ENCODE results near the gene ADGRF3. TPM values are rescaled to one million over a fixed set of nuclear protein-coding genes. Genes with fewer than 3 reads are reported as not detected.
"Not testable (repeated sequence)": the region's sequence is repeated elsewhere in the genome, so short reads cannot be mapped to it uniquely, and the experiment has no call there.

ADGRF3 gene
- total and polyA plus RNA-seq, 5 experiments from 2014 or later = 0.09 to 1.5 (median 1.2) TPM

- no peak for ATAC-seq
- Mint-ChIP-seq H3K4me3 (no peak overlapping the region), H3K27me3 (no peaks in the 10 kb centered on the region), H3K9me3 (no peaks in the 10 kb centered on the region), H3K36me3 (peaks cover 5 to 43% (median 25%) of the 10 kb centered on the region in 3 donors), H3K27ac (no peak overlapping the region), H3K4me1 (peaks cover 15 to 34% (median 24%) of the 10 kb centered on the region in 4 donors)
- POLR2A ChIA-PET = no interaction called here
- DNase-seq = no peak
Observed at GRCh38 chr2:26364669-26365068, 18.1 kb upstream of the ADGRF3 start.

GRCh38 chr2:26363958-26364357 is 17.4 kb upstream of the ADGRF3 start:
- Mint-ChIP-seq H3K9me3 (no peaks in the 10 kb centered on the region), H3K27ac (no peak overlapping the region), H3K36me3 (peaks cover 0 to 36% (median 18%) of the 10 kb centered on the region in 3 donors), H3K27me3 (no peaks in the 10 kb centered on the region), H3K4me1 (peaks cover 20 to 41% (median 29%) of the 10 kb centered on the region in 4 donors), H3K4me3 (no peak overlapping the region)
- DNase-seq = no peak
- POLR2A ChIA-PET = no interaction called here
- ATAC-seq = no peak

DNA sequence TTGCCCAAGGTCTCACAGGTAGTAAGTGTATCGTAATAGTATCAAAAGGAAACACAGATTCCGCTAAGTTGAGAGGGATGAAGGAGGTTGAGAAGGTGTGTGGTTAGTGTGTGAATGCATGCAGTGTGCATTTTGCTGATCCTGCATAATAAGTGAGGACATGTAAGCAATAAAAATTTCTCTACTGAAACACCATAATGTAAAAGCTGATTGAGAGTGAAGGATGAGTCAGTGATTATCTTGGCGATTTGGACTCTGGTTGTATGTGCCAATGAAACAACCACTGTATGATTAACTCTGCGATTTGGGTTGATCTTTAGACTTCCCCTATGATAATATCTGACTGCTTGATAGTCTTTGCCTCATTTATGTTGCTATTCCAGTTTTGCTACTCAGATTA is 16.7 kb upstream of the ADGRF3 start:
- H3K4me3 Mint-ChIP-seq = no peak overlapping the region
- H3K27ac Mint-ChIP-seq = no peak overlapping the region
- ATAC-seq = no peak
- peaks cover 0 to 30% (median 15%) of the 10 kb centered on the region in 3 donors for H3K36me3 Mint-ChIP-seq
- no peak for DNase-seq
- H3K4me1 Mint-ChIP-seq = peaks cover 24 to 47% (median 32%) of the 10 kb centered on the region in 4 donors
- H3K9me3 Mint-ChIP-seq = no peaks in the 10 kb centered on the region
- no peaks in the 10 kb centered on the region for H3K27me3 Mint-ChIP-seq
- POLR2A ChIA-PET = no interaction called here

- H3K4me3 Mint-ChIP-seq = no peak overlapping the region
- H3K4me1 Mint-ChIP-seq = peaks cover 39 to 78% (median 51%) of the 10 kb centered on the region in 4 donors
- peak overlapping the region in 1 of 10 donors; percentile 53 for H3K27ac Mint-ChIP-seq
- H3K9me3 Mint-ChIP-seq = no peaks in the 10 kb centered on the region
- POLR2A ChIA-PET = no interaction called here
- H3K27me3 Mint-ChIP-seq = no peaks in the 10 kb centered on the region
- peaks cover 0 to 9% (median 3%) of the 10 kb centered on the region in 3 donors for H3K36me3 Mint-ChIP-seq
- no peak for DNase-seq
- no peak for ATAC-seq
Observed at GRCh38 chr2:26359886-26360473, 13.4 kb upstream of the ADGRF3 start.

DNA sequence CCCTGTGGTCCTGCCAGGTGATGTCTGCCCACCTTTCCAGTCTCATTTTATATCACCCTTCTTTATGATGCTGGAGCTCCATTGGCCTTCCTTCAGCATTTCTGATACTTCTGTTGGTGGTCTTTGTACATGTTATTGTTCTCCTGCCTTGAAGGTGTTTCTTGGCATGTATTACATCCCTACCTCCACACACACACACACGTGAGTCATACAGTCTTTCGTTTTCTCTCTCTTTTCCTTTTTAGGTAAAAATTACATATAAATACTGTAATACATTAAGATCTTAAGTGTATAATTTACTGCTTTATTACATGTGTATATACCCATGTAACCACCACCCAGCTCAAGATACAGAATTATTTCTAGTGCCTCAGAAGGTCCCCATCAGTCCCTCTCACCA is 10.2 kb upstream of the ADGRF3 start:
- H3K36me3 Mint-ChIP-seq = peaks cover 0 to 24% (median 7%) of the 10 kb centered on the region in 3 donors

GRCh38 chr2:26356111-26356510 is 9.5 kb upstream of the ADGRF3 start:
- H3K36me3 Mint-ChIP-seq = peaks cover 0 to 22% (median 5%) of the 10 kb centered on the region in 3 donors
- no peak overlapping the region for H3K4me3 Mint-ChIP-seq
- peaks cover 39 to 86% (median 59%) of the 10 kb centered on the region in 4 donors for H3K4me1 Mint-ChIP-seq
- peak overlapping the region in 1 of 10 donors; percentile 57 for H3K27ac Mint-ChIP-seq
- no peaks in the 10 kb centered on the region for H3K27me3 Mint-ChIP-seq
- H3K9me3 Mint-ChIP-seq = no peaks in the 10 kb centered on the region
- DNase-seq (no peak), ATAC-seq (no peak)
- POLR2A ChIA-PET = no interaction called here

More for the DNA sequence above, 10.2 kb upstream of the ADGRF3 start:
- POLR2A ChIA-PET = no interaction called here
- Mint-ChIP-seq H3K27me3 (no peaks in the 10 kb centered on the region), H3K4me1 (peaks cover 36 to 86% (median 57%) of the 10 kb centered on the region in 4 donors), H3K9me3 (no peaks in the 10 kb centered on the region), H3K4me3 (no peak overlapping the region), H3K27ac (no peak overlapping the region)
- ATAC-seq (no peak), DNase-seq (no peak)

GRCh38 chr2:26355038-26355995 is 8.7 kb upstream of the ADGRF3 start:
- H3K27ac Mint-ChIP-seq = peak overlapping the region in 1 of 10 donors; percentile 77
- H3K4me1 Mint-ChIP-seq = peaks cover 37 to 78% (median 60%) of the 10 kb centered on the region in 4 donors
- POLR2A ChIA-PET = no interaction called here
- peaks cover 0 to 22% (median 5%) of the 10 kb centered on the region in 3 donors for H3K36me3 Mint-ChIP-seq
- H3K4me3 Mint-ChIP-seq = peak overlapping the region in 1 of 10 donors; percentile 11
- ATAC-seq (no peak), DNase-seq (no peak)
- no peaks in the 10 kb centered on the region for H3K27me3 Mint-ChIP-seq
- H3K9me3 Mint-ChIP-seq = no peaks in the 10 kb centered on the region

DNA sequence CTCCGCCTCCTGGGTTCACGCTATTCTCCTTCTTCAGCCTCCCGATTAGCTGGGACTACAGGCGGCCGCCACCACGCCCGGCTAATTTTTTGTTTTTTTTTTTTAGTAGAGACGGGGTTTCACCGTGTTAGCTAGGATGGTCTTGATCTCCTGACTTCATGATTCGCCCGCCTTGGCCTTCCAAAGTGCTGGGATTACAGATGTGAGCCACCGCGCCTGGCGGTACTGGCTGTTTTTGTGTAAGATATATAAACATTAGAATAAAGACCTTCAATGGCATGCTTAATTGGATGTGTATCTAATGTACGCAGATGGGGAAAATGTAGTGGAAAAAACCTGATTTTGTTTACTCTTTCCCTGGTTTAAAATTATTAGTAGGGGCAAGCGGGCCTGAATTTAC is 7.9 kb upstream of the ADGRF3 start:
- peak overlapping the region in 1 of 10 donors; percentile 30 for H3K4me3 Mint-ChIP-seq
- not testable (repeated sequence) for DNase-seq, H3K9me3 Mint-ChIP-seq, H3K27ac Mint-ChIP-seq, H3K27me3 Mint-ChIP-seq, ATAC-seq
- POLR2A ChIA-PET = interaction anchor here (0.6 kb wide), 1 partner anchor 49 kb away, joined by 6 read pairs; no protein-coding TSS in a partner anchor
- peaks cover 0 to 22% (median 5%) of the 10 kb centered on the region in 3 donors for H3K36me3 Mint-ChIP-seq
- H3K4me1 Mint-ChIP-seq = peaks cover 32 to 70% (median 59%) of the 10 kb centered on the region in 4 donors

DNA sequence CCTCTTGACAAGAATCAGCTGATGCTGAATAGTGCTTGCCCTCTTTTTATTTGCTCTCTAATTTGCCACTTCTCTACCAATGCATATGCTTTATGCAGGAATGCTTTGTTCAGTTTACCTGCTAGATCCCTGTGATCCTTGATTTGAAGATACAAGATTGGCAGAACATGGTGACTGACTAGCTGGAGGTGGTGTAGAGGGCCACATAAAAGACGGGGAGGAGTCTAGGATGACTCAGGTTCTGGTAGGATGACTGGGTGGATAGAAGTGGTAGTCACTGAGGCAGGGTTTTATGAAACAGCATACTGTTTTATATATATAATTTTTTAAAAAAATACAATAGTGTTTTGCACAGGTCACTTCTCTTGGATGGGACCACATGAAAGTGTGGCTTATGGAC is 6.3 kb upstream of the ADGRF3 start:
- ATAC-seq (peak in 1 of 2 donors; percentile 45), DNase-seq (no peak)
- no peak overlapping the region for H3K27ac Mint-ChIP-seq

DNA sequence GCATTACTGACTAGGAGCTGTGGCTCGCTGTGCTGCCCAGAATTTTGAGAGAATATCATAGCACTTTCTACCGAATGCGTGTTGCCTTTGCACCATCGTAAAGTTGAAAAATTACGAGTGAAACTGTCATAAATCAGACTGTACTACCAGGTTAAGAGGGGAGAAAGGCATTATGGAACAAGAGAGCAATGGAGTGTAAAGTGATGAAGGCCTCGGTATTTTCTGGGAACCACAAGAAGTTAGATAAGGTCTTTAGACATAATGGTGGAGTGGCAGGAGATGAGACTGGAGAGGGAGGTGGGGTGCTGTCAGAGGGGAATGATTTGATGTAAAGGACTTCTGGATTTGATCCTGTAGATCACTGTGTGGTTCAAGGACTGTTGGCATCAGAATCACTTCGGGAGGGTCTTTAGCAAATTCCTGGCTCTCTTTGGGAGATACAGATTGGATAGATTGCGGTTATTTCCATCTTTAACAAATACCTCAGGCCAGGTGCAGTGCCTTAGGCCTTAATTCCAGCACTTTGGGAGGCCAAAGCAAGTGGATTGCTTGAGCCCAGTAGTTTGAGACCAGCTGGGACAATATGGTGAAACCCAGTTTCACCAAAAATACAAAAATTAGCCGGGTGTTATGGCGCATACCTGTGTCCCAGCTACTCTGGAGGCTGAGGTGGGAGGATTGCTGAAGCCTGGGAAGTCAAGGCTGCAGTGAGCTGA is 4.9 kb upstream of the ADGRF3 start:
- POLR2A ChIA-PET = no interaction called here
- no peaks in the 10 kb centered on the region for H3K27me3 Mint-ChIP-seq
- peak overlapping the region in 2 of 10 donors; percentile 22 to 65 for H3K27ac Mint-ChIP-seq
- no peak for ATAC-seq
- H3K4me3 Mint-ChIP-seq = peak overlapping the region in 1 of 10 donors; percentile 39
- no peaks in the 10 kb centered on the region for H3K9me3 Mint-ChIP-seq
- H3K36me3 Mint-ChIP-seq = peaks cover 0 to 21% (median 5%) of the 10 kb centered on the region in 3 donors
- no peak for DNase-seq
- H3K4me1 Mint-ChIP-seq = peaks cover 27 to 67% (median 60%) of the 10 kb centered on the region in 4 donors

More for the DNA sequence above, 6.3 kb upstream of the ADGRF3 start:
- POLR2A ChIA-PET = interaction anchor here (1.0 kb wide), 1 partner anchor 28 kb away, joined by 4 read pairs; no protein-coding TSS in a partner anchor
- Mint-ChIP-seq H3K36me3 (peaks cover 0 to 24% (median 5%) of the 10 kb centered on the region in 3 donors), H3K9me3 (no peaks in the 10 kb centered on the region), H3K27me3 (no peaks in the 10 kb centered on the region), H3K4me3 (peak overlapping the region in 1 of 10 donors; percentile 17), H3K4me1 (peaks cover 29 to 64% (median 59%) of the 10 kb centered on the region in 4 donors)

GRCh38 chr2:26349690-26350089 is 3.1 kb upstream of the ADGRF3 start:
- Mint-ChIP-seq H3K27me3 (no peaks in the 10 kb centered on the region), H3K4me1 (peaks cover 26 to 64% (median 55%) of the 10 kb centered on the region in 4 donors), H3K4me3 (no peak overlapping the region), H3K36me3 (peaks cover 0 to 17% (median 5%) of the 10 kb centered on the region in 3 donors), H3K27ac (peak overlapping the region in 7 of 10 donors; percentile 8 to 78 (median 59)), H3K9me3 (no peaks in the 10 kb centered on the region)
- ATAC-seq (no peak), DNase-seq (no peak)
- POLR2A ChIA-PET = no interaction called here

DNA sequence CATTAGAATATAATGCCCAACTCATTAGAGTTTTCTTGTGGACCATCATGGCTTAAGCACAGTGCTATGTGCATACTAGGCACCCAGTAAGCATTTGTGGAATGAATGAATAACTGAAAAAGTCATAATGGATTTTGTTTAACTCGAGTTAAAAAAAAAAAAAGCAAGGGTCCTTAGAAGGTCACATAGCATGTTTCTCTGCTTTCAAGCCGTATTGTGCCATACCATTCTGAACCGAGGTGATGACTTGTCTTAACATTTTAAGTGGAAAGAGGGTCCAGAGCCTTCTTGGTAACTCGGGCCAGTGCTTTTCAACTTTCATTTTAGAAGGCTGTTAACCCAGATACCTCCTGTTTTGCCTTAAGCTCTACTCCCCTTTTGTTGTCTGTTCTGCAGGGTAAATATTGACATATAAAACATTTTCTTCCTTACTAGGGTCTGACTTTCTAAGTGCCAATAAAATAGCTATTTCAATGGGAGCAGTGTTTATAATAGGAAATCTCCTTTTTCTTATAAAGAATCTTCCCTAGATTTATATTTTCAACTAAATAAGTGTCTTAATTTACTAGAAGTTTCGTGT is 787 bp upstream of the ADGRF3 start:
- no peak for ATAC-seq
- Mint-ChIP-seq H3K4me1 (peaks cover 27 to 62% (median 49%) of the 10 kb centered on the region in 4 donors), H3K4me3 (peak overlapping the region; percentile 97 to 100 (median 100)), H3K27me3 (no peaks in the 10 kb centered on the region), H3K9me3 (no peaks in the 10 kb centered on the region), H3K36me3 (peaks cover 0 to 7% (median 0%) of the 10 kb centered on the region in 3 donors), H3K27ac (peak overlapping the region; percentile 95 to 100 (median 99))
- POLR2A ChIA-PET = interaction anchor here (0.8 to 3.8 kb wide), 5 partner anchors 11 to 469 kb away, joined by 3 to 20 read pairs (median 3); partner anchors contain the start of genes ASXL2, HADHA and HADHB
- peak in 1 of 10 donors; percentile 1 for DNase-seq

Data from naive thymus-derived CD8-positive, alpha-beta T cell (primary cell).